ENCODE results near the gene SPSB1.

- TF ChIP-seq CTCF (IDR thresholded peaks at IDR 0.05): no peak
- TF ChIP-seq POLR2A (IDR thresholded peaks at IDR 0.05): no peak
These were observed 8.6 kb upstream of the SPSB1 start for GRCh38 chr1:9284061-9284460.

Data from thyroid gland (tissue), 4 donors.